RWPE1 (cell line): ENCODE data around the gene TMEM238.

Experiments used
- CTCF ChIA-PET: fragments of 350-600 bp; sonication (Branson Sonifier 250); formaldehyde crosslinking; extraction: SDS; loops from one replicate; lab custom pipeline; 2021; lab: Yijun Ruan, JAX
- POLR2A ChIA-PET: fragments of 400-600 bp; formaldehyde crosslinking; extraction: SDS; loops from one replicate; lab custom pipeline; 2020; ENCODE audit warnings: antibody characterized with exemption; ENCODE audit not compliant: low non-redundant PET; lab: Yijun Ruan, JAX
- DNase-seq: peaks from one replicate; pipeline ENCODE4 v3.0.0; 2012; ENCODE audit warnings: low spot score
- H3K27ac ChIP-seq: fragments of 450-650 bp; 2 replicates; pipeline ENCODE4 v1.5.1; 2017
- TF ChIP-seq, protein P1 (sequence below): fragments of 450-650 bp; conservative IDR thresholded peaks from 2 replicates; pipeline ENCODE4 v1.5.1; 2017; ENCODE audit warnings: low read depth, mild to moderate bottlenecking

The TMEM238 gene

DNA sequence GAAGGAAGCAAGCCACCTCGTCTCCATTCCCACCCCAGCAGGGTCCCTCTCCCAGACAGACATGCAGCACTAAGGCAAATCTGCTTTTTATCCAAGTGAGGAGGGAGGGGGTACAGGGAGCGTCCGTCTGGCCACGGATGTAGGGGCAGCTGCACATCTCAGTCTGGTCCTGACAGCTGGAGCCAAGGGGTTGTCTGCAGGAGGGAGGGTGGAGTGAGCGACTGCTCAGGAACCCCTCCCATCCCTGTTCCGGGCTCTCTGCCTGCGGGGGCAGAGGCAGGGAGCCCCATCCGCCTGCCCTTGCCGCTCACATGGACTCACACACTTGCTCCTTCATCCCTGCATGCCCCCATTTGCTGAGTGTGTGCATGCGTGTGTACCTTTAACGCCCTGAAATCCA lies 4.9 kb downstream of the TMEM238 start:
- peak overlapping the region; percentile 37 for H3K27ac ChIP-seq
- no peak for DNase-seq
- TF ChIP-seq, protein P1, sequence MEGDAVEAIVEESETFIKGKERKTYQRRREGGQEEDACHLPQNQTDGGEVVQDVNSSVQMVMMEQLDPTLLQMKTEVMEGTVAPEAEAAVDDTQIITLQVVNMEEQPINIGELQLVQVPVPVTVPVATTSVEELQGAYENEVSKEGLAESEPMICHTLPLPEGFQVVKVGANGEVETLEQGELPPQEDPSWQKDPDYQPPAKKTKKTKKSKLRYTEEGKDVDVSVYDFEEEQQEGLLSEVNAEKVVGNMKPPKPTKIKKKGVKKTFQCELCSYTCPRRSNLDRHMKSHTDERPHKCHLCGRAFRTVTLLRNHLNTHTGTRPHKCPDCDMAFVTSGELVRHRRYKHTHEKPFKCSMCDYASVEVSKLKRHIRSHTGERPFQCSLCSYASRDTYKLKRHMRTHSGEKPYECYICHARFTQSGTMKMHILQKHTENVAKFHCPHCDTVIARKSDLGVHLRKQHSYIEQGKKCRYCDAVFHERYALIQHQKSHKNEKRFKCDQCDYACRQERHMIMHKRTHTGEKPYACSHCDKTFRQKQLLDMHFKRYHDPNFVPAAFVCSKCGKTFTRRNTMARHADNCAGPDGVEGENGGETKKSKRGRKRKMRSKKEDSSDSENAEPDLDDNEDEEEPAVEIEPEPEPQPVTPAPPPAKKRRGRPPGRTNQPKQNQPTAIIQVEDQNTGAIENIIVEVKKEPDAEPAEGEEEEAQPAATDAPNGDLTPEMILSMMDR, result no peak
- POLR2A ChIA-PET, result no interaction called here
- CTCF ChIA-PET, result no interaction called here

DNA sequence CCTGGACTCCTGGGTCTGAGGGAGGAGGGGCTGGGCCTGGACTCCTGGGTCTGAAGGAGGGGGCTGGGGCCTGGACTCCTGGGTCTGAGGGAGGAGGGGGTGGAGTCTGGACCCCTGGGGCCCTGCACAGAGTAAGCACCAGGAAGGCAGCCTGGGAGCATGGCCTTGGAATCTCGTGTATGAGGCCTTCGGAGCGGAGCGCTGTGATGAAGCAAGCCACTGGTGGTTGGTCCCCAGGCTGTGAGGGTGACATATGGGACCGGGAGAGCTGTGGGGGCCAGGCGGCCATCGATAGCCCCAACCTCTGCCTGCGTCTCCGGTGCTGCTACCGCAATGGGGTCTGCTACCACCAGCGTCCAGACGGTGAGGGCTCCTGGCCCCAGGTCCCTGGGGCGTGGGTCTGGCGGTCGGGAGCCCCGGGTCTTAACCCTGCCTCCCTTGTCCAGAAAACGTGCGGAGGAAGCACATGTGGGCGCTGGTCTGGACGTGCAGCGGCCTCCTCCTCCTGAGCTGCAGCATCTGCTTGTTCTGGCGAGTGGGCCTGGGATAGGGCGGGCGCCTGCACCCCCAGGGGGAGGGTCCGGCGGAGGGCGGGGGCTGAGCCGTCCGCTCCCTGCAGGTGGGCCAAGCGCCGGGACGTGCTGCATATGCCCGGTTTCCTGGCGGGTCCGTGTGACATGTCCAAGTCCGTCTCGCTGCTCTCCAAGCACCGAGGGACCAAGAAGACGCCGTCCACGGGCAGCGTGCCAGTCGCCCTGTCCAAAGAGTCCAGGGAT lies 6.5 kb downstream of the TMEM238 start:
- DNase-seq, result no peak
- H3K27ac ChIP-seq, result no peak overlapping the region
- POLR2A ChIA-PET, result no interaction called here
- TF ChIP-seq, protein P1, result no peak
- CTCF ChIA-PET, result interaction anchor here (1.1 kb wide), 1 partner anchor 75 kb away, joined by 3 read pairs; no protein-coding TSS in a partner anchor

DNA sequence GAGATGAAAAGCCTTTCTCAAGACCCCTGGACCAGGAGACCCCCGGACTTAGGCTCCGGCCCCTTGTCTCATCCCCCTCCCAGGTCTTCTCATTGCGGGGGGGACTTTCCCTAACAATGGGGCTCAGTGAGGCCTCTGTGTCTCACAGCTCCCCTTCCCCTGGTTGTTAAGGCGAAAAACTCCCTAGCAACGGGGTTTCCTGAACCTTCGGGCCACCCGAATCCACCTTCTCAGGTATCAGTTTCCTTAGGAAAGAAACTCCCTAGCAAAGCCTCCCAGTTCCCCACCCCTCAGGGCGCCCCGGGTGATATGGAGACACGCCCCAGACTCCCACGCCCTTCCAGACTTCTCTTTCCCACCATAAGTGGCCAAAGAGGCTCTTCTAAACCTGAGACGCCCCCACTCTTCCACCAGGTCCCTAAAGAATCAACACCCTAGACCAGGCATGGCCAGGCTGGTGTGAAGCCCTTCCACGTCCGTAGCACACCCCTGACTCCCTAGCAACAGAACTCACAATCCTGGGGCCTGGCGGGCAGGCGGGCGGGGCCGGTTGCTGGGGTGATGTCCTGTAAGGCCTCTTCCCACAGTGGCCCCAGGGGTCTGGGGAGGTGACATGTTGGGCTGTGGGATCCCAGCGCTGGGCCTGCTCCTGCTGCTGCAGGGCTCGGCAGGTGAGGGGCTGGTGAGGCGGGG lies 7.7 kb downstream of the TMEM238 start, which contains the start of gene TMEM190:
Gene TMEM190, plus strand, starts transcription at position 586 of the 693 bp plus-strand sequence. Its CDS starts 28 bp downstream, at position 614.
- TF ChIP-seq, protein P1, result no peak
- POLR2A ChIA-PET, result interaction anchor here (0.7 kb wide), 1 partner anchor 79 kb away, joined by 6 read pairs; no protein-coding TSS in a partner anchor
- CTCF ChIA-PET, result interaction anchor here (0.6 to 1.3 kb wide), 4 partner anchors 49 to 91 kb away, joined by 3 to 5 read pairs (median 4); no protein-coding TSS in a partner anchor
- H3K27ac ChIP-seq, result 0 out of 2 replicates have a peak within 1 kb of the TSS, but pooled peaks have one; percentile 7
- DNase-seq, result no peak

DNA sequence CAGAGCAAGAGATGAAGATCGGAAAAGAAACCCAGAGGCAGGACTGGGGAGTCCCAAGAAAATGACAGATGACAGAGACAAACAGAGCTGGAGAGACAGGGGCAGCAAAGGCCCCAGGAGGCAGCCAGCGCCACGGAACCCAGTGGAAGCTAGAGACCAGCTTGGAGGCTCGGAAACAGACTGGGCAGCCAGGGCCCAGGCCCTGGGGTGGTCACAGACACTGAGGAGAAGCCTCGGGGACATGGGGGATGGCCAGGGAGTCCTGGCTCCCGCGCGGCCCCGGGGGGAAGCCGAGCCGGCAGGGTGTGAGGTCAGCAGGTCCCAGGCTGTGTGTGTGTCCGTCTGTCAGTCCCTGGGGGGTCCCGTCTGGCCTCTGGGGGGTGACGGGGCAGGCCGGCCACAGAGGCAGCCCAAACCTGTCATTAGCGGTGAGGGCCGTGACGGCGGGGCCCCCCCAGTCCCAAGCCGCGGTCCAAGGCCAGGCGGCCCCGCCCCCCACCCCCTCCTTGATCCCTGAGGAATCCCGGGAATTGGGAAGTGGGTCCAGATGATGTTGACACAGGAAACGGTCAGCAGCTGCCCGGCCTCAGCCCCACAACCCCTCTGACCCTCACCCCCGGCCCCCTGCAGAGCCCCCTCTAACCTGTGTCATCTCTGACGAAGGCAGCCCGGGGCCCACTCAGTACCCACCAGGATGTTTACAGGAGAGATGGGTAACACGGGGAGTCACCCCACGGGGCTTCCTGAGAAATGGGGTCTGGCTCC lies 9.9 kb downstream of the TMEM238 start:
- ChIA-PET CTCF (no interaction called here), POLR2A (no interaction called here)
- DNase-seq, result no peak
- TF ChIP-seq, protein P1, result no peak
- peak overlapping the region; percentile 28; the same call in 1 of the 2 replicates for H3K27ac ChIP-seq

DNA sequence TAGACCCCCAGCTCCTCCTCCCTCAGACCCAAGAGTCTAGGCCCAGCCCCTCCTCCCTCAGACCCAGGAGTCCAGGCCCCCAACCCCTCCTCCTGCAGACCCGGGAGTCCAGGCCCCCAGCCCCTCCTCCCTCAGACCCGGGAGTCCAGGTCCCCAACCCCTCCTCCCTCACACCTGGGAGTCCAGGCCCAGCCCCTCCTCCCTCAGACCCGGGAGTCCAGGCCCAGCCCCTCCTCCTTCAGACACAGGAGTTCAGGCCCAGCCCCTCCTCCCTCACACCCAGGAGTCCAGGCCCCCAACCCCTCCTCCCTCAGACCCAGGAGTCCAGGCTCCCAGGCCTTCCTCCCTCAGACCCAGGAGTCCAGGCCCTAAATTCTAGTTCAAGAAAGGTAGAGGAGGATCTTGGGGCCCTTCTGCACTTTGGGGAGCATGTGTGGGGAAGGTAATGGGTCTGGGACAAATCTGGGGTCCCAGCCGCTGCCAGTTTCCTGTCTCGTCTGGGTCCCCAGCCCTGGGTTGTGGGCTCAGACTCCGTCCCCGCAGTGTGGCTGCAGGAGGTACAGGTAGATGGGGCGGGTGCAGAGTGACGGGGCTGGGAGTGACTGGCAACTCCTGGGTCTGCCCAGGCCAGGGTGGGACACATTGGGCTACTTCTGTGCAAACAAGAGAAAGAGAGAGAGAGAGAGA lies 10.6 kb downstream of the TMEM238 start:
- no peak for DNase-seq
- H3K27ac ChIP-seq, result peak overlapping the region; percentile 28; the same call in 1 of the 2 replicates
- ChIA-PET CTCF (interaction anchor here (1.2 kb wide), 1 partner anchor 81 kb away, joined by 4 read pairs; no protein-coding TSS in a partner anchor), POLR2A (interaction anchor here (1.1 to 1.2 kb wide), 2 partner anchors 11 to 13 kb away, joined by 3 to 4 read pairs; partner anchors contain the start of genes RPL28 and TMEM238)
- TF ChIP-seq, protein P1, result no peak
